ENCODE data around the gene MIPOL1.

- no peak for TF ChIP-seq CTCF (IDR thresholded peaks at IDR 0.05)
- TF ChIP-seq POLR2A (IDR thresholded peaks at IDR 0.05) = no peak
Measured at GRCh38 chr14:37285220-37285619, 87.5 kb downstream of the MIPOL1 start.
